EH (cell line): ENCODE measurements around the gene ZYG11B.
A peak's percentile ranks its signal among the peaks of the same experiment; 100 is the strongest.
"Not testable (repeated sequence)": the region's sequence is repeated elsewhere in the genome, so short reads cannot be mapped to it uniquely, and the experiment has no call there.

Experiments used
- DNase-seq: peaks from one replicate; pipeline ENCODE4 v3.0.0-alpha.2; 2015; ENCODE audit warnings: low read depth

The ZYG11B gene

DNA sequence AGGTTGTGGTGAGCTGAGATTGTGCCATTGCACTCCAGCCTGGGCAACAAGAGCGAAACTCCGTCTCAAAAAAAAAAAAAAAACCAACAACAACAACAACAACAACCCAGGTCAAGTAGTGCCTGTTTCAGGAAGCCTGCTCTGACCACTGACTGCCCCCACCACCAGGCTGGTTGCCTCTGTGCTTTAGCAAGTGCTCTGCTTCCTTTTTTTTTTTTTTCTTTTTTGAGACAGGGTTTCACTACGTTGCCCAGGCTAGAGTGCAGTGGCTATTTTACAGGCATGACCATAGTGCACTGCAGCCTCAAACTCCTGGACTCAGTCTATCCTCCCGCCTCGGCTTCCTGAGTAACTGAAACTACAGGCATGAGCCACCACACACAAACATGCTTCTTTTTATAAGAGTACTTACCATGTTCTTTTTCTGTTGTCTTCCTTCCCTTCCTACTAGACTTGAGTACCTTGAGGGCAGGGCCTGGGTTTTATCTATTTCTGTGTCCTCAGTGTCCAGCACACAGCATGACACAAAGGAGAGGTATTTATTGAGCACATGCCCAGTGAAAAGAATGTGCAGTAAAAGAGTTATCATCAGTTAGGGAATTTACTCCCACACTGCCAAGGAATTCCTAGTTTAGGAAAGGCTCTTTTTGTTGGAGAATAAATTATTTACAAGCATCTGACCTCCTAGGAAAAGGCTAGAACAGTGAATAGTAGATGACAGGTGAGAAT lies 18.2 kb upstream of the ZYG11B start:
- peak; percentile 95 for DNase-seq

DNA sequence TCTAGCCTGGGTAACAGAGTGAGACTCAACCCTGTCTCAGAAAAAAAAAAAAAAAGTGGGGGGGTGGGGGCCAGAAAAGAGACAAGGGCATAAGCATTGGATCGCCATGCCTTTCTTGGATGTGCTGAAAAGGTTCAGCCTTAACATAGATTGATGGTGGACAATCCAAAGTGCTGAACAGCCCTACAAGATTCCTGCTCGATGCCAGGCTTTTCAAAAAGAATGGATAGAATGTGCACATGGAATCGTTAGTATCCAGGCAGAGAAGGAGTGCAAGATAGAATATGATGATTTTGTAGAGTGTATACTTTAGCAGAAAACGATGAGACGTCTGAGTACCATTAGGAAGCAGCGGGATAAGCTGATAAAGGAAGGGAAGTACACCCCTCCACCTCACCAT lies 17.2 kb upstream of the ZYG11B start:
- peak; percentile 50 for DNase-seq

DNA sequence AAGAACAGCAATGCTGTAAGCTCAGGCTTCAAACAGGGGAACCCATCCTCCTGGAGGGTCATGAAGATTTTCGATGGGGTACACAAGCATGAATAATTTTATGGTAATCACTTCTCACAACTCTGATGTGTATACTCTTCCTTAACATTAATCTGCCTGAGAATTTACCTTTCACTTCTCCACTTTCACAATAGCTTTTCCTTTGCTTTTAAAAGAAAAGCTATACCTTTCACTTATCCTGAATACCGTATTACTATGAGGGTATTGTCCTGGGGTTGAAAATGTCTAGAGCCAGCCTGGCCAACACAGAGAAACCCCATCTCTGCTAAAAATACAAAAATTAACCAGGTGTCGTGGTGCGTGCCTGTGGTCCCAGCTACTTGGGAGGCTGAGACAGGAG lies 12.7 kb upstream of the ZYG11B start:
- DNase-seq = no peak

DNA sequence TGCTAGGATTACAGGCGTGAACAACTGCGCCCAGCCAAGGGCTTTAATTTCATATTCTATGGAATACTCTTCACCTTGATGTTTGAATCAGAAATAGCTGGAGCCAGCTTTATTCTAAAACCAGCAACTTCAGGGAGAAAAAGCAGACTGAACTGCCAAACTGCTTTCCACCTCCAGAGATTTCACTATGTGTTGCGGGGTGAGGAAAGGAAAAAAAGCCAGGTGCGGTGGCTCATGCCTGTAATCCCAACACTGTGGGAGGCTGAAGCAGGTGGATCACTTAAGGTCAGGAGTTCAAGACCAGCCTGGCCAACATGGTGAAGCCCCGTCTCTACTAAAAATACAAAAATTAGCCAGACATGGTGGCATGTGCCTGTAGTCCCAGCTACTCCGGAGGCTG lies 11.0 kb upstream of the ZYG11B start:
- DNase-seq = not testable (repeated sequence)

DNA sequence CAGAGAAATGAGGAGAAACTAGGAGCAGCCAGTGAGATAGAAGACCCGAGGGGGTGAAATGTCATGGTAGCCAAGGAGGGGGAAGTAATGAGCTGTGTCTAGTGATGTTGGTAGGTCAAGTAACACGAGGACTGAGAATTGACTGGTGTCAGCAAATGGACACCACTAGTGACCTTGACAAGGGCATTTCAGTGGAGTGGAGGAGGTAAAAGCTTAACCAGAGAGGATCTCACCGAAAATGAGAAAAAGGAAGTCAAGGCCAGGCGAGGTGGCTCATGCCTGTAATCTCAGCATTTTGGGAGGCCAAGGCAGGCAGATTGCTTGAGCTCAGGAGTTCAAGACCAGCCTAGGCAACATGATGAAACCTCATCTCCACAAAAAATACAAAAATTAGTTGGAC lies 3.0 kb upstream of the ZYG11B start:
- DNase-seq = no peak

DNA sequence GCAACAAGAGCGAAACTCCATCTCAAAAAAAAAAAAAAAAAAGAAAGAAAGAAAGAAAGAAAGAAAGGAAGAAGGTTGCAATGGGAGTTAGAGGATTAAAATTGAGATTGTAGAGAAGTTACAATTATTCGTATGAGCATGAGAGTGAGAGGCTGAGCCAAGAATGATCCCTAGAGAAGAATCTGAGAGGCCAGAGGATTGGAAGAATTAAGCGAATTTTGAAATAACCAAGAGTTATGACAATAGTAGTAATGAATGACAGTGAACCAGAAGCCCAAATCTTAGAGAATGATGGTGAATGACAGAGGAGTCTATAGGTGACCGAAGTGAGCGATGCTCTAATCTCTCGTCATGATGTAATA lies 369 bp upstream of the ZYG11B start:
- DNase-seq = no peak

DNA sequence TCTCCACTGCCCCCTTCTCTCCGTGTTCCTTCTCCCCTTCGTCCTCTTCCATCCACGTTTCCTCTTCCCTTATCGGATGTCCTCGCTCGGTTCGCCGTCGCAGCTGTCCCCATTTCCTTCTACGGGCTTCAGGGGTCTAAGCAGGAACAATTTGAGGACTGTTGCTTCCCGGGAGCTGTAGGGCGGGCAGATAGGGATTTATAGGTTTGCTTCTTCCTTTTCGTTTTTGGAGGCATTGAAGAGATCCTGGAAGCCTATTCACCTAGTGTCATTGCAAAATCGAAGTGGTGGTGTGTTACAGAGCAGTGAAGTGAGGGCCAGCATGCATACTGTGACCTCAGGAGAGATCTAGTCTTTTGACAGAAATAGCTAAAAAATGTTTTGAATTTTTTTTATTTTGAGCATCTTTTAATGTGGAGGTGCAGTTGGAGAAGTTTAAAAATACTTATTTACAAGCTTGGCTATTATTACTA lies 897 bp downstream of the ZYG11B start:
- DNase-seq = peak; percentile 44

DNA sequence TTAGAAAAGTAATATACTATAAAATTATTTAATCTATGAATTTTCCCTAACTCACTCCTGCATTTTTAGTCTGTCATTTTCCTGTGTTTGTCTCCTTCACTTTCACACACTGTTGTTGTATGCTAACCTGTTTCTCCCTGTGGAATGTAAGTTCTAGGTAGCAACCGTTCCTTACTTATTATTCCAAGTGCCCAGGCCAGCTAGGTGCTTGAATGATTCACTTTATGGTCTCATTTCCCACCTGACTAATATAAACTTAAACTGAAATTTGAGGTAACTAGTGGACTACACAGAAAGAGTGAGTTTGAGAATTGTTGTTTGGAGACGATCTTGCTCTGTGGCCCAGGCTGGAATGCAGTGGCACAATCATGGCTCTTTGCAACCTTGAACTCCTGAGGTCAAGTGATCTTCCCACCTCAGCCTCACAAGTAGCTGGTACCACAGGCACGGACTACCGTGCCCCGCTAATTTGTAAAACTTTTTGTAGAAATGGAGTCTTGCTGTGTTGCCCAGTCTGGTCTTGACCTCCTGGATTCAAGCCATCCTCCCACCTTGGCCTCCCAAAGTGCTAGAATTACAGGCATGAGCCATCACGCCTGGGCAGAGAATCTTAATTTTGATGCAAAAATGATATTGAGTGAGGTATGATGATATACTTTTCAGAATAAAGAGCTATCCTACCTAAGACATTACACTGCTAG lies 1.9 kb downstream of the ZYG11B start:
- no peak for DNase-seq

DNA sequence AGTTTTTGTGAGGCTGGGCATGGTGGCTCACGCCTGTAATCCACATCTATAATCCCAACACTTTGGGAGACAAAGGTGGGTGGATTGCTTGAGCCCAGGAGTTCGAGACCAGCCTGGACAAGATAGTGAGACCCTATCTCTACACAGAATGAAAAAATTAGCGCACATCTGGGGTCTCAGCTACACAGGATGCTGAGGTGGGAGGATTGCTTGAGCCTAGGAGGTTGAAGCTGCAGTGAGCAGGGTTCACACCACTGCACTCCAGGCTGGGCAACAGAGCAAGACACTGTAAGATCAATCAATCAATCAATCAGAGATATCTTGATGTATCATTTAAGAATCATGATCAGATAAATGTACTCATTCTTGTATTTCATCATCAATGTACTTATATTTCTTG lies 7.1 kb downstream of the ZYG11B start:
- DNase-seq = no peak

DNA sequence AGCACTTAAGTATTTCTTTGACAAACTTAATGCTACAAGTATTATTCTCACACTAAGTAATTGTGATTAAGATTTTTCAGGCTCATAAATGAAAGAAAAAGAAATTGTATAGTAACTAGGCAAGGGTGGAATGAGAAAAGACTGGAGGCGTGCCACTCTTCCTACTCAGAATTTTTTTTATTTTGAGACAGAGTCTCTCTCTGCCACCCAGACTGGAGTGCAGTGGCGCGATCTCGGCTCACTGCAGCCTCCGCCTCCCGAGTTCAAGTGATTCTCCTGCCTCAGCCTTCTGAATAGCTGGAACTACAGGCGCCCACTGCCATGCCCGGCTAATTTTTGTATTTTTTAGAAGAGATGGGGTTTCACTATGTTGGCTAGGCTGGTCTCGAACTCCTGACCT lies 9.1 kb downstream of the ZYG11B start:
- not testable (repeated sequence) for DNase-seq

DNA sequence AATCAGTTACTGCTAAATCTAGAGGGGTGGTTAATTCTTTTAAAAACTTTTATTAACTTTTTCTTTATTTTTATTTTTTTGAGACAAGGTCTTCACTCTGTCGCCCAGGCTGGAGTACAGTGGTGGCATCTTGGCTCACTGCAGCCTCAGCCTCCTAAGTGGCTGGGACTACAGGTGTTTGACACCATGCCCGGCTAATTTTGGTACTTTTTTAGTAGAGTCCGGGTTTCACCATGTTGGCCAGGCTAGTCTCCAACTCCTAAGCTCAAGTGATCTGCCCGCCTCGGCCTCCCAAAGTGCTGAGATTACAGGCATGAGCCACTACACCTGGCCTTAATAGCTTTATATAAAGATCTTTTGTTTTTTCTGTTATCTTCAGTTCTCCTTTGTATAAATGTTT lies 11.9 kb downstream of the ZYG11B start:
- DNase-seq = no peak

DNA sequence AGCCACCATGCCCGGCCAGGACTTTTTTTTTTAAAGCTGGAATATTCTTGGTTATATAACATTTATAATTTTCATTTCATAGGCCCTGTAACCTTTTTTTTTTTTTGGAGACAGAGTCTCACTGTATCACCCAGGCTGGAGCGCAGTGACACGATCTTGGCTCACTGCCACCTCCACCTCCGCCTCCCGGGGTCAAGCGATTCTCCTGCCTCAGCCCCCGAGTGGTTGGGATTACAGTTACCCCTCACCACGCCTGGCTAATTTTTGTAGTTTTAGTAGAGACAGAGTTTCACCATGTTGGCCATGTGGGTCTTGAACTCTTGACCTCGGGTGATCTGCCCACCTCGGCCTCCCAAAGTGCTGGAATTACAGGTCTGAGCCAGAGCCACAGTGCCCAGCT lies 12.6 kb downstream of the ZYG11B start:
- no peak for DNase-seq

DNA sequence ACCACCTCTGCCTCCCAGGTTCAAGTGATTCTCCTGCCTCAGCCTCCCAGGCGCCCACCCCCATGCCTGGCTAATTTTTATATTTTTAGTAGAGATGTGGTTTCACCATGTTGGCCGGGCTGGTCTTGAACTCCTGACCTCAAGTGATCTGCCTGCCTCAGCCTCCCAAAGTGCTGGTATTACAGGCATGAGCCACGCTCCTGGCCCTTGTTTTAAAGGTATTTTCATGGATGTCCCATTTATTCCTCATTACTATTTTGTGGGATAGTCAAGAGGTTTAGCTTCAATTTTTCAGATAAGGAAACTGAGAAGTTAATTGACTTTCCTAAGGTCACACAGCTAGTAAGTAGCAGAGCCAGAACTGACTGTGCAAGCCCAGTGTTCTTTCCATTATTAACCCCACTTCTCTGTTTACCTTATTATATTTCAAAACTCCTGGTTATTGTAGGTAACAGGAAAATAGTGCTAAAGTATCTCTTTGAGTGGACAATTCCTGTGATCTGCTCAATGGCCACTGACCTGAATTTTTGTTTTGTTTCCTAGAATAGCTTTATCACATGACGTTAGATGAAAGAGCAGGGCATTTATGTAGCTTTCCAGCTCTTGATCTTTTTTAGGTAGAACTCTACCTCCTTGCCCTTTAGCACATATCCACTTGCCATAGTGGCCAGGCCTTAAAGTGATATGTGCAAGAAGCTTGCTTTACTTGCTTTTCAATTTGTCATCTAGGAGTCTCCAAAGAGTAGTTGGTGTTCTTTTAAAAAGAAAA lies 13.6 kb downstream of the ZYG11B start:
- no peak for DNase-seq

DNA sequence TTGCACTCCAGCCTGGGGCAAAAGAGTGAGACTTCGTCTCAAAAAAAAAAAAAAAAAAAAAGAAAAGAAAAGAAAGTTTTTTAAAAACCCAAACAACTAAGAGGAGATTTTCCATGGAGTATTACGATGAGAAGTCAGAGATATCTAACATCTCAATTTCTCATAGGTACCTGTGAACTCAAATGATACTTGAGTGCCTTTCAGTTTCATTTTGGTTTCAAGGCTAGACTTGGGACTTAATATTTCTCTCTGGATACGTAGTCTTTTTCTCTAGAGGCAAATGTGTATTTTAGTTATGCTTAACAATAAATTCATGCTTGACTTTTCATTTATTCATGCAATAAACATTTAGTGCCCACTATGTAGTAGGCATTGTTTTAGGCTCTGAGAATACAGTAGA lies 15.0 kb downstream of the ZYG11B start:
- DNase-seq = no peak

DNA sequence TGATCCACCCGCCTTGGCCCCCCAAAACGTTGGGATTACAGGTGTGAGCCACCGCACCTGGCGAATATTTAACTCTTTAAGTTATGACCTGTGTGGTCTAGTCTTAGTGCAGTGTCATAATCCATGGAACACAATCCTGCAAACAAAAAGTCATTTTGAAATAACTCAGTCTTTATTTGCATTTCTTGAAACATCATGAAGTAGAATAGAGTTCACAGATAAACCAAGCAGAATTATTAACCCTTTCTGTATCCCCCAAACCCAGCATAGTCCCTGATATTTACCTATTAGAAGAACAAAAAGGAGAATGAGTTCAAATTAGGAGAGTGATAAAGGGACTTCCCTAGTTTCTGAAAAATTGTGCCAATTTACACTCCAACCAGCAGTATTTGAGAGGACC lies 19.9 kb downstream of the ZYG11B start:
- no peak for DNase-seq

DNA sequence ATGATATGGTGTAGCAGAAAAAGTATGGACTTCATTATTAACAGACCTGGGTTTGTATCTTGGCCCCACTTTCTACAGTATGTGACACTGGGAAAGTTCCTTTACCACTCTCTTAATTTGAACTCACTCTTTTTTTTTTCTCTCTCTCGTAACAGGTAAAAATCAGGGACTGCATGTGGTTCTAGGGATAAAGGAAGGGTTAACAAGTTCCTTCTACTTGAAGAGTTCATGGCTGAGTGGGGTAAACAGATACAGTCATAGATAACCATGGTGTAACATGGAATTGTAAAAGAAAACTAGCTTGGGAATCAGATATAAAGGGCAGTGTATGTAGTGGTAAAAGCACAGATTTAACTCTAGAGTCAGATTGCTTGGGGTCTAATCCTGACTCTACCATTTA lies 21.2 kb downstream of the ZYG11B start:
- DNase-seq = no peak

DNA sequence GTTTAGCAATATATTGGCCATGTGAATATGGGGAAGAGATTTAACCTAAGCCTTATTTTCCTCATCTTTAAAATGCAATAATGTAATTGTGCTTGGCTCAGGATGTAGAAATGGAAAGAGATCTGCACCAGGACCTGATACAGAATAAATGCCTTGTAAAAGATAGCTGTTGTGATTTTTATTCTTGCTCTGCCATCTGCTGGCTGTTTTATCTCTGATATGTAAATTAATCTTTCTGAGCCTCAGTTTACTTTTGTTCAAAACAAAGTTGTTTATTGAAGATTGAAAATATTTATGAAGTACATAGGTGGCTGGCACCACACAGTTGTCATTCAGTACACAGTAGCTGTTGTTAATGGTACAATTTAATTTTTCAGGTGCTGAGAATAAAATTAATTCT lies 21.9 kb downstream of the ZYG11B start:
- peak; percentile 23 for DNase-seq

DNA sequence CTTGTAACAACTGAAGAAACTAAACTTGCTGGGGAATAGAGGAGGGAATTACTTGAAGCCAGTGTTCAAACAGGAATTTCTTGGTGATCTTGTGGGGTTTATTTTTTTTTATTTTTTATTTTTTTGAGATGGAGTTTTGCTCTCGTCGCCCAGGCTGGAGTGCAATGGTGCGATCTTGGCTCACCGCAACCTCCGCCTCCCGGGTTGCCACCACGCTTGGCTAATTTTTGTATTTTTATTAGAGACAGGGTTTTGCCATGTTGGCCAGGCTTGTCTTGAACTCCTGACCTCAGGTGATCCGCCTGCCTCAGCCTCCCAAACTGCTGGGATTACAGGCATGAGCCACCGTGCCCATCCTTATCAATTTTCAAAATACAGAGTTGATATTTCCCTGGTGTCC lies 23.2 kb downstream of the ZYG11B start:
- not testable (repeated sequence) for DNase-seq

DNA sequence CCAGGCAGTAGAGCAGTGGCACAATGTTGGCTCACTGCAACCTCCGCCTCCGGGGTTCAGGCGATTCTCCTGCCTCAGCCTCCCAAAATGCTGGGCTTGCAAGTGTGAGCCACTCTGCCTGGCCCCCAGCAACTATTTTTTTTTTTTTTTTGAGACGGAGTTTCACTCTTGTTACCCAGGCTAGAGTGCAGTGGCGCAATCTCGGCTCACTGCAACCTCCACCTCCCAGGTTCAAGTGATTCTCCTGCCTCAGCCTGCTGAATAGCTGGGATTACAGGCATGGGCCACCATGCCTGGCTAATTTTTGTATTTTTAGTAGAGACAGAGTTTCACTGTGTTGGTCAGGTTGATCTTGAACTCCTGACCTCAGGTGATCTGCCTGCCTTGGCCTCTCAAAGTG lies 23.9 kb downstream of the ZYG11B start:
- not testable (repeated sequence) for DNase-seq

DNA sequence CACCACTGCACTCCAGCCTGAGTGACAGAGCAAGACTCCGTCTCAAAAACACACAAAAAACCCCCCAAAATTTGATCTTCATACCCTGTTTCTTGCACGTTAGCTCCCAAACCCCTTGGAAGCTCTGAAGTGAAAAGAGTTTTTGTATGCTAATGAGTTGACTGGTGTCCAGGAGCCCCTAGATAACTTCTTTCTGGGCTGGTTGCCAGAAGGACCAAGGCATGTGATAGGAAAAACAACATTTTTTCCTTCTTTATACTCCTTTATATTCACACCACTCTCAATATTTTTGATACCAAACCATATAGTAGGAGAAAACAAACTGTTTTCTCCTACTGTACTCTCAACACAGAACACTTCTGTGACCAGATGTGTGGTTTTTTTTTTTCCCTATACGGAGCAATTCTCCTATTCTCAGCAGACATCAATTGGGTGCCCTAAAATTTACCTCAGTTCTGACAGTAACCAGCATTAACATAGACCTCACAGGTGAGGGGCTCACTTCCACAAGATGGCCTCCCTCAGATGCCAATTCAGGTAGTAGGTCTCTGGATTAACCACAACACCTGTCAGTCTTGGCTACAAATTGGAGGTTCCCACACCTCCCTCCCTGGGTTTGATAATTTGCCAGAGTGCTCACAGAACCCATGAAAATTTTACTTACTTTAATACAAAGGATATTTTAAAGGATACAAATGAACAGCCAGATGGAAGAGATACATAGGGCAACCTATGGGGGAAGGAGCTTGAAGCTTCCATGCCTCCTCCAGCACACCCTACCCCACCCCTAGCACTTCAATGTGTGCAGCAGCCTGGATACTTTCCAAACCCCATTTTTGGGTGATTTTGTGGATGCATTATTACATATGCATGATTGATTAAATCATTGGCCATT lies 25.6 kb downstream of the ZYG11B start:
- peak; percentile 66 for DNase-seq

DNA sequence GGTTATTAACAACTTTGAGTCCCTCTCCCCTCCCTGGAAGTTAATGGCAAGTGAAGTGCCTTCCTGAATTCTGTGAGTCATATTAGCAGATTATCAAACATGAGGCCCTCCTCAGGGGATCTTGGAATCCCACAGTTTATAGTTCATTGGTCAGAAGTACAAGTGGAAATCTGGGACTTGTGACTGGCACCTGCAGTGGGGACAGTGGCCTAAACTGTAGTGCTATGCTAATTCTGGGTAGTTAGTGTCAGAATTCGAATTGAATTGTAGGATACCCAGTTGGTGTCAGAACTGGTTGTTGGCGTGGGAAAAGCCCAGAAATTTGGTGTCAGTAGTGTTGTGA lies 26.2 kb downstream of the ZYG11B start:
- DNase-seq = no peak

DNA sequence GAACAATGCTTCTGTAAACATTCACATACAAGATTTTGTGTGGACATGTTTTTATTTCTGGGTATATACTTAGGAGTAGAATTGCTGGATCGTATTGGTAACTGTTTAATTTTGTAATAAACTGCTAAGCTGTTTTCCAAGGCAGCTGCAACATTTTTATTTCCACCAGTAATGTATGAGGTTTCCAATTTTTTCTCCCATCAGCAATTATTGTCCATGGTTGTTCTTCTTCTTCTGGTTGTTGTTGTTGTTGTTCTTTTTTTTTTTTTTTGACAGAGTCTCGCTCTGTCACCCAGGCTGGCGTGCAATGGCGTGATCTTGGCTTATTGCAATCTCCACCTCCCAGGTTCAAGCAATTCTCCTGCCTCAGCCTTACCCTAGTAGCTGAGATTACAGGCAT lies 26.9 kb downstream of the ZYG11B start:
- DNase-seq = no peak
